B cell (primary cell): ENCODE measurements around the gene CAPN5. TPM values are rescaled to one million over a fixed set of nuclear protein-coding genes. Genes with fewer than 3 reads are reported as not detected.

Experiments used
- ATAC-seq: fragments of 200-7000 bp; cut with Tn5 transposase; one replicate; pipeline ENCODE4 v1.10.0; 2021; ENCODE audit warnings: low read depth, mild to moderate bottlenecking, moderate number of reproducible peaks, moderate library complexity
- CTCF ChIA-PET: fragments of 350-600 bp; sonication (Branson Sonifier 250); formaldehyde crosslinking; loops from one replicate; lab custom pipeline; 2021; ENCODE audit warnings: antibody characterized with exemption, inconsistent platforms; lab: Charles Lee
- POLR2A ChIA-PET: fragments of 350-600 bp; sonication (Branson Sonifier 250); formaldehyde crosslinking; loops from one replicate; lab custom pipeline; 2021; ENCODE audit warnings: antibody characterized with exemption; lab: Charles Lee
- DNase-seq: peaks from one replicate; pipeline ENCODE4 v3.0.0; 2013
- H2AFZ ChIP-seq: 2 replicates; pipeline ENCODE4 v1.6.1; 2012; ENCODE audit warnings: mild to moderate bottlenecking, low read depth, low read length; ENCODE audit not compliant: insufficient read depth, poor library complexity, severe bottlenecking
- H3K27ac ChIP-seq, 2 donors: 1 replicate in 1 of 2; 2 replicates in 1 of 2; pipeline ENCODE4 v1.5.1; 2012 to 2013; ENCODE audit warnings: low read length in 2 of 2, mild to moderate bottlenecking in 2 of 2, moderate library complexity in 1 of 2
- H3K27me3 ChIP-seq, 4 experiments: fragments of 200-600 bp in 1 of 4; sonication (generic) in 1 of 4; replicated peaks in 1 of 4; 1 replicate in 2 of 4; 2 replicates in 2 of 4; pipeline versions ENCODE4 v1.6.1 to v1.7.0; 2013 to 2016; ENCODE audit warnings: low read length in 3 of 4, mild to moderate bottlenecking in 2 of 4, mixed read lengths in 1 of 4, moderate library complexity in 1 of 4; ENCODE audit not compliant: insufficient read depth in 4 of 4, control insufficient read depth in 3 of 4; ENCODE audit errors: control extremely low read depth in 1 of 4
- H3K36me3 ChIP-seq, 2 experiments: replicated peaks in 1 of 2; 1 replicate in 1 of 2; 2 replicates in 1 of 2; pipeline versions ENCODE4 v1.6.1 to v1.7.1; 2013; ENCODE audit warnings: low read length in 1 of 2; ENCODE audit not compliant: insufficient read depth in 2 of 2, control insufficient read depth in 1 of 2; ENCODE audit errors: control extremely low read depth in 1 of 2, extremely low read depth in 1 of 2
- H3K4me1 ChIP-seq, 2 donors: fragments of 200-600 bp in 1 of 2; sonication (generic) in 1 of 2; 1 replicate in 1 of 2; 2 replicates in 1 of 2; pipeline versions ENCODE4 v1.5.1 to v1.6.1; 2013 to 2017; ENCODE audit warnings: low read length in 2 of 2; ENCODE audit not compliant: control insufficient read depth in 2 of 2, insufficient read depth in 2 of 2
- H3K4me2 ChIP-seq: replicated peaks from 2 replicates; pipeline ENCODE3; 2012; ENCODE audit warnings: mild to moderate bottlenecking, low read depth, low read length; ENCODE audit not compliant: poor library complexity, severe bottlenecking
- H3K4me3 ChIP-seq, 5 experiments: fragments of 200-600 bp in 1 of 5; sonication (generic) in 1 of 5; 1 replicate in 3 of 5; 2 replicates in 2 of 5; pipeline versions ENCODE4 v1.5.1 to v1.7.0; 2011 to 2016; ENCODE audit warnings: low read length in 4 of 5, mild to moderate bottlenecking in 4 of 5, low read depth in 2 of 5, control low read depth in 1 of 5, moderate library complexity in 1 of 5; ENCODE audit not compliant: insufficient read depth in 1 of 5; ENCODE audit errors: control extremely low read depth in 1 of 5, extremely low read depth in 1 of 5
- H3K79me2 ChIP-seq: fragments of 200-600 bp; sonication (generic); one replicate; pipeline ENCODE4 v1.6.0; 2016; ENCODE audit warnings: low read length; ENCODE audit not compliant: control insufficient read depth, insufficient read depth
- H3K9ac ChIP-seq: fragments of 200-600 bp; sonication (generic); 2 replicates; pipeline ENCODE4 v1.6.1; 2017; ENCODE audit warnings: mild to moderate bottlenecking, low read length, moderate library complexity
- H3K9me3 ChIP-seq, 3 donors: one replicate each; pipeline versions ENCODE4 v1.6.1 to v1.7.1; 2013; ENCODE audit warnings: low read length in 2 of 3; ENCODE audit not compliant: control insufficient read depth in 2 of 3, insufficient read depth in 1 of 3; ENCODE audit errors: control extremely low read depth in 1 of 3
- H4K20me1 ChIP-seq: 2 replicates; pipeline ENCODE4 v1.6.0; 2012; ENCODE audit warnings: mild to moderate bottlenecking, low read length; ENCODE audit not compliant: insufficient read depth, control insufficient read depth, poor library complexity, severe bottlenecking
- H3K27ac Mint-ChIP-seq: one replicate; pipeline ENCODE4 v1.8.0; 2021; ENCODE audit warnings: mixed read lengths
- H3K27me3 Mint-ChIP-seq: one replicate; pipeline ENCODE4 v1.8.0; 2021; ENCODE audit warnings: mixed read lengths
- H3K4me1 Mint-ChIP-seq: one replicate; pipeline ENCODE4 v1.8.0; 2021; ENCODE audit warnings: mixed read lengths
- H3K4me3 Mint-ChIP-seq: one replicate; pipeline ENCODE4 v1.8.0; 2021; ENCODE audit warnings: mixed read lengths
- H3K9me3 Mint-ChIP-seq: one replicate; pipeline ENCODE4 v1.8.0; 2022; ENCODE audit warnings: mixed read lengths; ENCODE audit not compliant: insufficient read depth
- CTCF ChIP-seq: fragments of 200-600 bp; IDR thresholded peaks from one replicate; pipeline ENCODE4 v1.8.0; 2022; ENCODE audit warnings: antibody characterized with exemption, mild to moderate bottlenecking
- EZH2 ChIP-seq: IDR thresholded peaks from 2 replicates; pipeline ENCODE4 v1.6.1; 2012; ENCODE audit warnings: borderline replicate concordance, low read depth, mild to moderate bottlenecking, moderate library complexity, low read length; ENCODE audit not compliant: insufficient read depth, poor library complexity, severe bottlenecking
- WGBS: methylation state at CpG from one replicate; pipeline ENCODE4 v1.1.5; 2013; ENCODE audit warnings: missing lambda C conversion rate; ENCODE audit not compliant: insufficient coverage; 5-methylcytosine and 5-hydroxymethylcytosine counted together
- intact Hi-C: fragments of 100-400 bp; cut with micrococcal nuclease; formaldehyde crosslinking; loops from one replicate; pipeline ENCODE4 v1.10.0; 2022
- polyA plus RNA-seq: library from polyadenylated mRNA; depleted of rRNA; stranded (reverse); fragments of >200 nt; gene quantifications from 2 replicates; pipeline ENCODE4 v1.2.3, GENCODE V29; 2012
- total RNA-seq, 2 donors: library from RNA; stranded (reverse); fragments of 120-200 nt in 1 of 2; gene quantifications; 1 replicate in 1 of 2; 2 replicates in 1 of 2; pipeline versions ENCODE4 v1.2.3 to v1.2.4, GENCODE V29; 2013 to 2022

The CAPN5 gene
- total and polyA plus RNA-seq, 2 donors (not counting 1 experiment from before 2014, with no cell fraction given), result 0.74 to 0.78 TPM

- H3K9me3 Mint-ChIP-seq, result no peaks in the 10 kb centered on the region
- ATAC-seq (no peak), DNase-seq (no peak)
- 90% methylated on average over 6 of the region's 6 CpGs for WGBS
- Histone ChIP-seq H3K79me2 (no peaks in the 10 kb centered on the region), H3K27me3 (no peaks in the 10 kb centered on the region), H3K27ac (no peak overlapping the region), H3K36me3 (no peaks in the 10 kb centered on the region), H3K9me3 (peaks cover 0 to 4% (median 0%) of the 10 kb centered on the region in 3 donors), H3K4me3 (no peak overlapping the region), H3K9ac (no peak overlapping the region), H2AFZ (no peak overlapping the region), H3K4me2 (no peak overlapping the region), H3K4me1 (no peaks in the 10 kb centered on the region), H4K20me1 (no peaks in the 10 kb centered on the region)
- no peak overlapping the region for H3K27ac Mint-ChIP-seq
- ChIA-PET POLR2A (no interaction called here), CTCF (interaction anchor here (0.9 kb wide), 1 partner anchor 11 kb away, joined by 3 read pairs; no protein-coding TSS in a partner anchor)
- intact Hi-C loops, result no loop called here
- H3K4me3 Mint-ChIP-seq, result no peak overlapping the region
- TF ChIP-seq EZH2, result no peak
- no peak for TF ChIP-seq CTCF
- H3K27me3 Mint-ChIP-seq, result no peaks in the 10 kb centered on the region
- no peaks in the 10 kb centered on the region for H3K4me1 Mint-ChIP-seq
Measured at GRCh38 chr11:77111946-77112345, 45.2 kb downstream of the CAPN5 start.

- no peak overlapping the region for H3K4me3 ChIP-seq
- H3K9ac ChIP-seq, result no peak overlapping the region
- no peak overlapping the region for H3K4me3 Mint-ChIP-seq
- H2AFZ ChIP-seq, result no peak overlapping the region
- no peaks in the 10 kb centered on the region for H3K27me3 Mint-ChIP-seq
- H3K27me3 ChIP-seq, result no peaks in the 10 kb centered on the region
- ChIA-PET POLR2A (no interaction called here), CTCF (interaction anchor here (0.7 to 1.4 kb wide), 3 partner anchors 10 to 21 kb away, joined by 3 read pairs; no protein-coding TSS in a partner anchor)
- TF ChIP-seq CTCF, result no peak
- TF ChIP-seq EZH2, result no peak
- H3K4me2 ChIP-seq, result no peak overlapping the region
- WGBS, result 95% methylated on average over 15 of the region's 20 CpGs
- no peaks in the 10 kb centered on the region for H3K4me1 ChIP-seq
- H3K9me3 Mint-ChIP-seq, result no peaks in the 10 kb centered on the region
- DNase-seq (no peak), ATAC-seq (no peak)
- H3K79me2 ChIP-seq, result no peaks in the 10 kb centered on the region
- H3K27ac Mint-ChIP-seq, result no peak overlapping the region
- H4K20me1 ChIP-seq, result no peaks in the 10 kb centered on the region
- H3K9me3 ChIP-seq, result no peaks in the 10 kb centered on the region
- intact Hi-C loops, result no loop called here
- no peak overlapping the region for H3K27ac ChIP-seq
- H3K4me1 Mint-ChIP-seq, result no peaks in the 10 kb centered on the region
- no peaks in the 10 kb centered on the region for H3K36me3 ChIP-seq
Measured at GRCh38 chr11:77112641-77113381, 46.0 kb downstream of the CAPN5 start.
